ENCODE results near the gene PRKAR1B. TPM values are rescaled to one million over a fixed set of nuclear protein-coding genes. Genes with fewer than 3 reads are reported as not detected.

The PRKAR1B gene
- total RNA-seq, 1 experiment from 2014 or later: 62.0 TPM

DNA sequence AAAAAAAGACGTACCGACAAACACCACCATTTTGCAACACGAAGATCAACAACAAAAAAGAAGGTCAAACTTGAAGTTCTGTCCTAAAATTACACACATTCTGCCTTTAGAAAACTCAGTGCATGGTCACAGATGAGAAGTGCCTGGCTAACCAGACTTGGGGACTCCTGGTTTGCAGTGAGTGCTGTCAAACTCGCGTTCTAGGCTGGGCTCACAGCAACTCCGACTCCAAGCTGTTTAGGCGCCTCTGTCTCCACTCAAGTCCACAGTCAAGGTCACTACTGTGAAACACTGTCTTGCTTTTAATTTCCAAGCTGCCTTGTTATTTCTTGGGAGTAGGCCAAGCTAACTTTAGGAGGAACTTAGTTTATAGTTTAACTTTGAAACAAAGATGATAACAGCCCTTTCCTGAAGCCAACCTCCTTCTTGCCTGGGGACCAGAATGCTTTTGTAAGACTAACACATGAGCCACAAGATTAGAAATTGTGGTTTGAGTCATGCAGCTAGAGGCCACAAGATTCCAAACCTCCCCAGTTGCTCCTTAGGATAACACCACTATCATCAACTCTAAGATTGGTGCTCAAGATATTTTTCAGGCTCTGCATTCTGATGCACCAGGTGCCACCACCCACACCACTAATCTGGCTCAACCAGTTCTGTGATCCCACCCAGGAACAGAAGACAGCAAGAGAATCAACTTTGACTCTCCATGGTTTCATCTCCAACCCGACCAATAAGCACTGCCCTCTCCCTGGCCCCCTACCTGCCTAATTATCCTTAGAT is 1.7 kb downstream of the PRKAR1B start:
- intact Hi-C loops (cut with micrococcal nuclease; ENCODE audit: unreplicated experiment): no loop called here
- DNase-seq (ENCODE audit: low read depth, low spot score) (no peak), ATAC-seq (no peak)
- Histone ChIP-seq H3K4me3 (ENCODE audit: low read depth in 2 of 2, low read length in 2 of 2) (peak overlapping the region; percentile 67 to 88), H3K27ac (ENCODE audit: low read length) (peak overlapping the region; percentile 96), H3K9me3 (ENCODE audit: control insufficient read depth, insufficient read depth, low read depth, low read length) (peaks cover 8% of the 10 kb centered on the region; the same call in 1 of the 2 replicates), H3K36me3 (ENCODE audit: control insufficient read depth, insufficient read depth, low read length) (no peaks in the 10 kb centered on the region), H3K27me3 (ENCODE audit: control insufficient read depth, insufficient read depth, low read length) (no peaks in the 10 kb centered on the region), H3K4me1 (ENCODE audit: control insufficient read depth, insufficient read depth, low read length) (peaks cover 11% of the 10 kb centered on the region)
- TF ChIP-seq, protein P1, sequence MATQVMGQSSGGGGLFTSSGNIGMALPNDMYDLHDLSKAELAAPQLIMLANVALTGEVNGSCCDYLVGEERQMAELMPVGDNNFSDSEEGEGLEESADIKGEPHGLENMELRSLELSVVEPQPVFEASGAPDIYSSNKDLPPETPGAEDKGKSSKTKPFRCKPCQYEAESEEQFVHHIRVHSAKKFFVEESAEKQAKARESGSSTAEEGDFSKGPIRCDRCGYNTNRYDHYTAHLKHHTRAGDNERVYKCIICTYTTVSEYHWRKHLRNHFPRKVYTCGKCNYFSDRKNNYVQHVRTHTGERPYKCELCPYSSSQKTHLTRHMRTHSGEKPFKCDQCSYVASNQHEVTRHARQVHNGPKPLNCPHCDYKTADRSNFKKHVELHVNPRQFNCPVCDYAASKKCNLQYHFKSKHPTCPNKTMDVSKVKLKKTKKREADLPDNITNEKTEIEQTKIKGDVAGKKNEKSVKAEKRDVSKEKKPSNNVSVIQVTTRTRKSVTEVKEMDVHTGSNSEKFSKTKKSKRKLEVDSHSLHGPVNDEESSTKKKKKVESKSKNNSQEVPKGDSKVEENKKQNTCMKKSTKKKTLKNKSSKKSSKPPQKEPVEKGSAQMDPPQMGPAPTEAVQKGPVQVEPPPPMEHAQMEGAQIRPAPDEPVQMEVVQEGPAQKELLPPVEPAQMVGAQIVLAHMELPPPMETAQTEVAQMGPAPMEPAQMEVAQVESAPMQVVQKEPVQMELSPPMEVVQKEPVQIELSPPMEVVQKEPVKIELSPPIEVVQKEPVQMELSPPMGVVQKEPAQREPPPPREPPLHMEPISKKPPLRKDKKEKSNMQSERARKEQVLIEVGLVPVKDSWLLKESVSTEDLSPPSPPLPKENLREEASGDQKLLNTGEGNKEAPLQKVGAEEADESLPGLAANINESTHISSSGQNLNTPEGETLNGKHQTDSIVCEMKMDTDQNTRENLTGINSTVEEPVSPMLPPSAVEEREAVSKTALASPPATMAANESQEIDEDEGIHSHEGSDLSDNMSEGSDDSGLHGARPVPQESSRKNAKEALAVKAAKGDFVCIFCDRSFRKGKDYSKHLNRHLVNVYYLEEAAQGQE (IDR thresholded peaks at IDR 0.05; ENCODE audit: insufficient read depth in 1 of 2, low read depth in 2 of 2, low read length in 1 of 2): no peak
- TF ChIP-seq TCF7L2 (IDR thresholded peaks at IDR 0.05; ENCODE audit: low read depth, low read length) (no peak), SIN3A (IDR thresholded peaks at IDR 0.05; ENCODE audit: borderline replicate concordance, insufficient read depth, low read depth, low read length) (no peak), POLR2AphosphoS5 (IDR thresholded peaks at IDR 0.05; ENCODE audit: low read depth, low read length) (no peak)
- TF ChIP-seq, protein P2, sequence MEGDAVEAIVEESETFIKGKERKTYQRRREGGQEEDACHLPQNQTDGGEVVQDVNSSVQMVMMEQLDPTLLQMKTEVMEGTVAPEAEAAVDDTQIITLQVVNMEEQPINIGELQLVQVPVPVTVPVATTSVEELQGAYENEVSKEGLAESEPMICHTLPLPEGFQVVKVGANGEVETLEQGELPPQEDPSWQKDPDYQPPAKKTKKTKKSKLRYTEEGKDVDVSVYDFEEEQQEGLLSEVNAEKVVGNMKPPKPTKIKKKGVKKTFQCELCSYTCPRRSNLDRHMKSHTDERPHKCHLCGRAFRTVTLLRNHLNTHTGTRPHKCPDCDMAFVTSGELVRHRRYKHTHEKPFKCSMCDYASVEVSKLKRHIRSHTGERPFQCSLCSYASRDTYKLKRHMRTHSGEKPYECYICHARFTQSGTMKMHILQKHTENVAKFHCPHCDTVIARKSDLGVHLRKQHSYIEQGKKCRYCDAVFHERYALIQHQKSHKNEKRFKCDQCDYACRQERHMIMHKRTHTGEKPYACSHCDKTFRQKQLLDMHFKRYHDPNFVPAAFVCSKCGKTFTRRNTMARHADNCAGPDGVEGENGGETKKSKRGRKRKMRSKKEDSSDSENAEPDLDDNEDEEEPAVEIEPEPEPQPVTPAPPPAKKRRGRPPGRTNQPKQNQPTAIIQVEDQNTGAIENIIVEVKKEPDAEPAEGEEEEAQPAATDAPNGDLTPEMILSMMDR (IDR thresholded peaks at IDR 0.05): no peak
- in situ Hi-C loops (cut with HindIII; ENCODE audit: low pct_unique_long_range_greater_than_20kb, low sequenced_read_pairs): no loop called here
- TSS peak; percentile 72 for BruUV-seq (replicated peaks)
- ChIA-PET POLR2A (no interaction called here), CTCF (interaction anchor here (0.5 kb wide), 1 partner anchor 462 kb away, joined by 3 read pairs; no protein-coding TSS in a partner anchor)

DNA sequence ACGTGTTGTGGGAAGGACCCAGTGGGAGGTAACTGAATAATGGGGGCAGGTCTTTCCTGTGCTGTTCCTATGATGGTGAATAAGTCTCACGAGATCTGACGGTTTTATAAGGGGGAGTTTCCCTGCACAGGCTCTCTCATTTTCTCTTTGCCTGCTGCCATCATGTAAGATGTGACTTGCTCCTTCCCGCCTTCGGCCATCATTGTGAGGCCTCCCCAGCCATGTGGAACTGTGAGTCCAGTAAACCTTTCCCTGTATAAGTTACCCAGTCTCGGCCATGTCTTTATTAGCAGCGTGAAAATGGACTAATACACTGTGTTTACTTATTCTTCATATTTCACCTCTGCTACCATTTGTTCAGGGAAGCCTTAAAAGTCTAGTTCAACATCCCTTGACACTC is 2.8 kb downstream of the PRKAR1B start:
- intact Hi-C loops (cut with micrococcal nuclease; ENCODE audit: unreplicated experiment) (no loop called here), in situ Hi-C loops (cut with HindIII; ENCODE audit: low pct_unique_long_range_greater_than_20kb, low sequenced_read_pairs) (no loop called here)
- Histone ChIP-seq H3K4me3 (ENCODE audit: low read depth in 2 of 2, low read length in 2 of 2) (no peak overlapping the region), H3K4me1 (ENCODE audit: control insufficient read depth, insufficient read depth, low read length) (peaks cover 11% of the 10 kb centered on the region), H3K27me3 (ENCODE audit: control insufficient read depth, insufficient read depth, low read length) (no peaks in the 10 kb centered on the region), H3K27ac (ENCODE audit: low read length) (no peak overlapping the region), H3K36me3 (ENCODE audit: control insufficient read depth, insufficient read depth, low read length) (no peaks in the 10 kb centered on the region), H3K9me3 (ENCODE audit: control insufficient read depth, insufficient read depth, low read depth, low read length) (peaks cover 8% of the 10 kb centered on the region; the same call in 1 of the 2 replicates)
- ChIA-PET POLR2A (no interaction called here), CTCF (no interaction called here)
- DNase-seq (ENCODE audit: low read depth, low spot score) (no peak), ATAC-seq (no peak)
- no TSS peak for BruUV-seq (replicated peaks)
- TF ChIP-seq, protein P1 (IDR thresholded peaks at IDR 0.05; ENCODE audit: insufficient read depth in 1 of 2, low read depth in 2 of 2, low read length in 1 of 2): no peak
- TF ChIP-seq TCF7L2 (IDR thresholded peaks at IDR 0.05; ENCODE audit: low read depth, low read length) (no peak), SIN3A (IDR thresholded peaks at IDR 0.05; ENCODE audit: borderline replicate concordance, insufficient read depth, low read depth, low read length) (no peak), POLR2AphosphoS5 (IDR thresholded peaks at IDR 0.05; ENCODE audit: low read depth, low read length) (no peak)
